GM21381 (cell line): ENCODE results near the gene FER.
A peak's percentile ranks its signal among the peaks of the same experiment; 100 is the strongest.
"Not testable (repeated sequence)": the region's sequence is repeated elsewhere in the genome, so short reads cannot be mapped to it uniquely, and the experiment has no call there.

ENCODE experiments used
- ATAC-seq: cut with Tn5 transposase; IDR thresholded peaks from one replicate; pipeline ENCODE4 v1.9.1; 2021; ENCODE audit warnings: mild to moderate bottlenecking, moderate library complexity; ENCODE audit not compliant: unreplicated experiment

The FER gene

GRCh38 chr5:108747774-108748400 lies at the start of gene FER:
FER (plus strand) TSS chr5:108747897; CDS start chr5:108798183, 50,286 bp downstream.
- peak; percentile 20 for ATAC-seq

DNA sequence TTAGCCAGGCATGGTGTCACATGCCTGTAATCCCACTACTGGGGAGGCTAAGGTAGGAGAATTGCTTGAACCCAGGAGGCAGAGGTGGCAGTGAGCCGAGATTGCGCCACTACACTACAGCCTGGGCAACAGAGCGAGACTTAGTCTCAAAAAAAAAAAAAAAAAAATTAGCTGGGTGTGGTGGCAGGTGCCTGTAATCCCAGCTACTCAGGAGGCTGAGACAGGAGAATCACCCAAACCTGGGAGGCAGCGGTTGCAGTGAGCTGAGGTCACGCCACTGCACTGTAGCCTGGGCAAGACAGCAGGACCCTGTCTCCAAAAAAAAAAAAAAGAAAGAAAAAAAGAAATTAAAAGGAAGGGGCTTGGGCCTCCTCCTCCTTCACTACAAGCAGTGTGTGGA lies 47.3 kb upstream of the FER start:
- ATAC-seq, result not testable (repeated sequence)

- no peak for ATAC-seq
Observed at GRCh38 chr5:108700930-108701329, 46.8 kb upstream of the FER start.

GRCh38 chr5:108702546-108702945 lies 45.2 kb upstream of the FER start:
- ATAC-seq, result no peak

GRCh38 chr5:108703313-108703712 lies 44.4 kb upstream of the FER start:
- ATAC-seq, result no peak

DNA sequence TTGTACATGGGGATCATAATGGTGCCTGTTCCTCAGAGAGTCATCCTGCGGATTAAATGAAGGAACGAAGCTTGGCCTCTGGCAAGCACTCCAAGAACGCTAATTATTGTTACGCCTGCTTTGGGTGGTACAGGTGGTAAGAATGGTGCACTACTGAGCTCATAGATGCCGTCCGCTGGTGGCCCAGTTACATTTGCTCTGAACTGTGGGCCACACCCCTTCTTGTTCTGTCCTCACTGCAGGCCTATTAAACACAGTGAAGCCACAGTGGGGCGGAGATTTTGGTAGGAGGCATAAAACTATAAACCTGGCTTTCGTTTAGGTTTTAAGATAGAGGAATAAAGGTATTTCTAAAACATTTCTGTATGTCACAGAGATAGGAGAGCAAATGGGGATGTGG lies 40.6 kb upstream of the FER start:
- ATAC-seq, result no peak

GRCh38 chr5:108711898-108712297 lies 35.8 kb upstream of the FER start:
- ATAC-seq, result no peak

- no peak for ATAC-seq
Observed at GRCh38 chr5:108715408-108715807, 32.3 kb upstream of the FER start.

- ATAC-seq, result peak; percentile 88
Observed at GRCh38 chr5:108720391-108720790, 27.3 kb upstream of the FER start.

DNA sequence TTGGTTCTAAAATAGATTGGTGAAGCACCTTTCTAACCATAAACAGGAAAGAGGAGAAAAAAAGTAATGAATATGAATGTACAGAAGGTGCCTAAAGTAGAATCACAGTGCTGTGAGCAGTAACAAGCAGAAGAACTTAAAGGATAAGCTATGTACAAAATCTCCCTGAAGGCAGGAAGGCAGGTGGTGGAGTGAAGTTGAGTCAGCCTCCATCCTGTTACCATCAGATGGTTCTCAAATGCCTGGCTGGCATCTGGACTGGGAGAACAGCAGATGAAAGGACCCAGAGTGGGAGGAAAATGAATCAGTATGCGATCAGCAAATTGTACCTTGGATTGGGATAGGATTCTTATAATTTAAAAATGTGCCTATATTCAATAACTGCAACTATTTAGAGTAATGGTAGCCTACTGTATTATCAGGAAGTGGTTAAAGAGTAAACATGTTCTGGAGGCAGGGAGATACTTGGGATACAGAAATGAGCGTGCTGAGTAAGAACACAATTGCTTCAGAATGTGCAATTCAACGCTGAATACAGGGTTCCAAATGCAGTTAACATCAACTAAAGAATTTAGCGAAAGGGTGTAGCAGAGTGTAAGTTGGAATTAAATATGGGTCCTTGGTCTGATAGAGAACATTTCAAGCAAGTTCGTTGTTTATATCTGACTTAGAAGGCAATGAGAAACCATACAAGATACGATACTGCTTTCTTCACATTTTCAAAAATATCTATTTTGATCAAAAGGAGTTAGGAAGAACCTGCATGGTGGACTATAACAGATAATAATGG lies 21.1 kb upstream of the FER start:
- ATAC-seq, result no peak

DNA sequence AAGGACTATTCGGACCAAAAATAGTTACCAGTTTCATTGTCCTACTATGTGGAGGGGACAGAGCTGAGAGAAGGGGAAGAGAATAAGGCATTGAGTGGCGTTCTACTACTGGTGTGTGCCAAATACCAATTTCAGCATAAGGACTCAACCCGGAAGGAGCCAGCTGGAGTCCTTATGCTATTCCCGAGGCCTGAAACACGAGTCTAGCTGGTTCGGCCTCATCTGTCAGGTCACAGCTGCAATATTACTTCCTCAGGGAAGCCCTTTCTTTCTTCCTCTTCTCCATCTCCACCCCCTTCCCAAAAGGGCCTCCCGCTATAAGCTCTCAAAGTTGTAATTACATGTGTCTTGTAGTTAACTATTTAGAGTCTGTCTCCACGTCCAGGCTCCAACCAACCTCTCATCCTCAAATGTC lies 20.5 kb upstream of the FER start:
- no peak for ATAC-seq

DNA sequence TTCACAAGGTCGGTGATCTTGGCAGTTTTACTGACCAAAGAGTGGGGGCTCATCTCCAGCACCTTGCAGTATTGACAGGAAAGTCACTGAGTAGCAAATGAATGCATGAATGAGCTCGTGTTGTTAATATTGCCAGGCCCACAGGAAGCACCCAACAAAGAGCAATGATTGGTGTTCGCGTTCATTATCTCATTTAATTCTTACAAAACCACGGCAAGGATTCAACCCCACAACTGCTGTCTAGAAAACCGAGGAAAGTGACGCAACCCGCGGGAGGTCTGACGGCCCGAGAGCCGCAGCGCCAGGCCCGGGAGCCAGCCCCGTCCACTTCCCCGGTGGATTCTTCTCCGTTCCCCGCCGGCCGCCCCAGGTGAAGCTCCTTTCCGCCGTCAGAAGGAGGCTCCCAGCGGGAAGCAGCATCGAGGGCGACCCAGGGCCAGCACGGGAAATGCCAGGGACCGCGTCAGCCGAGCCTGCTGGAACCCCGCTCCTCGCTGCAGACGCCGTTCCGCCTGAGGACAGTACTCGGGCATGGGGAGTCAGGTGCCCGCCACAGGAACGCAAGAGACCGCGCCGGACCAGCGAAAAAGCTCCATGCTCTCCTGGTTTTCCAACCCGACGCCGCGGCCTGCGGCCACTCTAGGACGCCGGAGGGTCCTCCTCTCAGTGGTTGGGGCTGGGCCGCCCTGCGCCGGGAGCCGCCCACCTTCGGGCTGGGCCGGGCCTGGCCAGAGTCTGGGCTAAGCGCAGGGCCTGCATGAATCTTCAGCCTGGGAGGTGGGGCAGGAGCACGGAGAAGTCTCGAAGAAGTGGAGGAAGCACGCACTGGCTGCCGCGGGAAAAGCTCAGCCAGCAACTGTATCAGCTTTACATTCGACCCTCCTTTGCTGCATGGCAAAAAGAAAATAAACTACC lies 19.8 kb upstream of the FER start:
- peak; percentile 77 for ATAC-seq

- ATAC-seq, result peak; percentile 34
Observed at GRCh38 chr5:108728566-108729241, 19.0 kb upstream of the FER start.

- ATAC-seq, result no peak
Observed at GRCh38 chr5:108729242-108729615, 18.5 kb upstream of the FER start.

DNA sequence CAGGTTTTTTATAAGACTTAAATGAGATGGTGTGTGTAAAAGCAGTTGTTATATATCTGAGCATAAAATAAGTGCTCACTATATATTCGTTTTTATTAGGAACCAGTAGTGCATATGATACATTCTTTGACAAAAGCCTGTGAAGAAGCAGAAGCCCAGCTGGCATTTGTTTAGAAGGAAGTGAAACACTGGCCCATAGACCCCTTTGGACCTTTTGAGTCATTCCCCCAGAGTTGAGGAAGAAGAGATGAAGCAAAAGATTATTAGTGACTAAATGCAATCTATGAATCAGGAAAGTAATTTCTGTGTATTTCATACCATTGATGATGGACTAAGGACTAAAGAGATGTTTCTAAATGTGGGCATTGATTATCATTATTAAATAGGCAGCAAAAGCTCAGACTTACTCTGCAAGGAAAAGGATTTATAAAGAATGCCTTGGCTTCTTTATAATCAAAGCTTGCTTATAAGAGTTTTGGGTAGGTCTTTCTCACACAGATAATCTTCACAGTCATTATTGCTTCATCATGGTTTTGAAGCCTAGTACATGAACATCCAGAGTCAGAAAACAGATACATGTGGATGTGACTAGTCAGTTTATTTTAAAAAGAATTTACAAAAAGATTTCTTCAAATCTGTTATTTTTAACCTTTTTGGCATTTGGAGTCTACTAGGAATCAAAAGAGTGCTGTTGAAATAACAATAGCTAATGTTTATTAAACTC lies 16.9 kb upstream of the FER start:
- ATAC-seq, result peak; percentile 33

GRCh38 chr5:108735790-108736189 lies 11.9 kb upstream of the FER start:
- no peak for ATAC-seq

- no peak for ATAC-seq
Observed at GRCh38 chr5:108736855-108737254, 10.8 kb upstream of the FER start.

GRCh38 chr5:108739376-108739775 lies 8.3 kb upstream of the FER start:
- ATAC-seq, result no peak

DNA sequence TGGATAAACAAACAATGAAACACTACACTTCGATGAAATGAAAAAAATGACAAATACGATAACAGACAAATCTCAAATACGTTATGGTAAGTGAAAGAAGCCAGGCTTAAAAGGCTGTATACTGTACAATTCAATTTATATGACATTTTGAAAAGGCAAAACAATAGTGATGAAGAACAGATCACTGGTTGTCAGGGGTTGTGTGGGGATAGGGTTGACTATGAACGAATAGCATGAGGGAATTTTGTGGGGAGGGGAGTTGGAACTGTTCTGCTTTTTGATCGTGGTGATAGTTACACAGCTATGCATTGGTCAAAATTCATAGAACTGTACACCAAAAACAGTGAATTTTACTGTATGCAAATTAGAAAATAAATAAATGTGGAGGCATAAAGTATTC lies 7.8 kb upstream of the FER start:
- no peak for ATAC-seq

GRCh38 chr5:108743319-108743718 lies 4.4 kb upstream of the FER start:
- no peak for ATAC-seq
